Ovary (tissue), 9 donors: Measurements from ENCODE around the gene CDK19. TPM values are rescaled to one million over a fixed set of nuclear protein-coding genes. Genes with fewer than 3 reads are reported as not detected.

Experiments
- DNase-seq, 5 donors: peaks; one replicate each; pipeline ENCODE4 v3.0.0-alpha.2; 2019 to 2020
- H3K27ac ChIP-seq, 2 donors: fragments of 200-600 bp; one replicate each; pipeline versions ENCODE4 v1.5.1 to v1.8.0; 2019 to 2022
- H3K27me3 ChIP-seq: fragments of 200-600 bp; one replicate; pipeline ENCODE4 v1.8.0; 2022
- H3K36me3 ChIP-seq: fragments of 200-600 bp; sonication (generic); one replicate; pipeline ENCODE4 v1.5.1; 2019
- H3K4me1 ChIP-seq: one replicate; pipeline ENCODE4 v1.8.1; 2013; ENCODE audit warnings: mild to moderate bottlenecking, moderate library complexity; ENCODE audit not compliant: insufficient read depth
- H3K4me3 ChIP-seq: fragments of 200-600 bp; sonication (generic); one replicate; pipeline ENCODE4 v1.5.1; 2017
- H3K9me3 ChIP-seq, 2 donors: fragments of 200-600 bp in 1 of 2; sonication (generic) in 1 of 2; one replicate each; pipeline versions ENCODE4 v1.5.1 to v1.8.1; 2013 to 2019; ENCODE audit warnings: mild to moderate bottlenecking in 1 of 2, moderate library complexity in 1 of 2
- EP300 ChIP-seq: sonication (generic); formaldehyde crosslinking; IDR thresholded peaks from one replicate; pipeline ENCODE4 v1.6.1; 2017; ENCODE audit warnings: antibody characterized with exemption
- POLR2A ChIP-seq: fragments of 450-650 bp; IDR thresholded peaks from one replicate; pipeline ENCODE4 v1.6.1; 2017; ENCODE audit warnings: antibody characterized with exemption, mild to moderate bottlenecking, moderate library complexity
- WGBS, 3 donors: extraction: QIAGEN DNeasy Blood & Tissue Kit in 1 of 3; methylation state at CpG; one replicate each; pipeline versions ENCODE4 v1.1.5 to v1.1.7; 2013 to 2017; 5-methylcytosine and 5-hydroxymethylcytosine counted together
- intact Hi-C, 4 donors: fragments of 100-400 bp; cut with DNase I; formaldehyde crosslinking; loops; one replicate each; pipeline versions ENCODE4 v1.11.0 to v1.15.1; 2022 to 2023
- polyA plus RNA-seq, 2 donors: library from polyadenylated mRNA; stranded (reverse); fragments of 200-250 nt in 1 of 2; fragments of 350-450 nt in 1 of 2; fragmentation: Illumina TruSeq in 1 of 2; extraction: RNeasy Lipid Tissue Mini Kit (QIAGEN cat#74804) in 1 of 2; gene quantifications; one replicate each; pipeline ENCODE4 v1.2.3, GENCODE V29; 2013 to 2014
- total RNA-seq, 7 donors: library from RNA; depleted of rRNA in 2 of 7; stranded (reverse); fragments of >200 nt in 2 of 7; fragmentation: NEBNext Ultra II Directional in 3 of 7; extraction: Animal tissue kit (Norgen Biotek cat#: 25700) in 3 of 7; gene quantifications; one replicate each; pipeline versions ENCODE4 v1.1.0 to v1.2.4, GENCODE V29; 2016 to 2023
- TF ChIP-seq, protein P1 (sequence below), 3 donors: fragments of 450-650 bp in 2 of 3; fragments of 200-600 bp in 1 of 3; IDR thresholded peaks; one replicate each; pipeline versions ENCODE4 v1.5.1 to v1.8.0; 2016 to 2022; ENCODE audit warnings: antibody characterized with exemption in 3 of 3, mild to moderate bottlenecking in 1 of 3
- donor health status: DM: no; HTN: no; CAD: no; lungs with moderate emphysema.
- donor health status: DM: no; HTN: no; CAD: no.
- donor health status: Bipolar disorder and iron deficiency.
- donor health status: DM: yes; HTN: yes; CAD: no.
- donor health status: DM: no; HTN: no; CAD: no.
- donor health status: DM: yes; HTN: yes; CAD: no.

Gene CDK19
- total and polyA plus RNA-seq, 9 donors: 9.8 to 20.8 (median 16.7) TPM

DNA sequence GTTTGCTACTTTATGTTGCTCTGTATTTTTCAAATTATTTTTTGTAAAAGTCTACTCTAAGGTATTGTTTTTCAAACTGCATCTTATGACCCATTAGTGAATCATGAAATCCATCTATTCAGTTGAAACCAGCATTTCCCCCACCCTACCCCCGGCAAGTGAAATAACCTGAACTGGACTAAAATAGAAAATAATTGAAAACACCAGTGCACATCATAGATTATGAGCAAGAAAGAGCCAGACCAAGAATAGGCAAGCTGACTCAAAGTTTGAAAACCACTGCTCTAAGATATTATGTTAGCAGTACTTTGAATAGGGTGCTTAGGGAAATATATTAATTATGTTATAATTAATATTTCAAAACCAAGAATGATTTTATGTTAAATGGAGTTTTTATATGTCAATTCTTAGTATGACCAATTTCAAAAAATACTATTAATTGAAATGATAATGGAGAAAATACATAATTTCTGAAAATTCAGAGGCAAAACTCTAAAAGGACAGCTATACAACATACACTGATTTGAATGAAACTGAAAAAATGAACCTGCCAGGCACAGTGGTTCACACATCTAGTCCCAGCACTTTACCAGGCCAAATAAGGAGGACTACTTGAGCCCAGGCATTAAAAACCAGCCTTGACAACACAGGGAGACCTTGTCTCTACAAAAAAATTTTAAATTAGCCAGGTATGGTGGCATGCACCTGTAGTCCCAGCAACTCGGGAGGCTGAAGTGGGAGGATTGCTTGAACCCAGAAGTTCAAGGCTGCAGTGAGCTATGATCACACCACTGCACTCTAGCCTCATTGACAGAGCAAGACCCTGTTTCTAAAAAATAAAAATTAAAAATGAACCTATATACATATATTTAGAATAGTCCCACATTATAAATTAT, 112.0 kb downstream of the CDK19 start:
- no peaks in the 10 kb centered on the region for H3K36me3 ChIP-seq
- 30 to 50% (median 33%) methylated on average over 2 of the region's 2 CpGs for WGBS, 3 donors
- TF ChIP-seq EP300 (no peak), POLR2A (no peak)
- no peaks in the 10 kb centered on the region for H3K27me3 ChIP-seq
- DNase-seq: no peak
- H3K27ac ChIP-seq: no peak overlapping the region
- H3K9me3 ChIP-seq: no peaks in the 10 kb centered on the region
- H3K4me3 ChIP-seq: no peak overlapping the region
- H3K4me1 ChIP-seq: no peaks in the 10 kb centered on the region
- intact Hi-C loops: no loop called here

DNA sequence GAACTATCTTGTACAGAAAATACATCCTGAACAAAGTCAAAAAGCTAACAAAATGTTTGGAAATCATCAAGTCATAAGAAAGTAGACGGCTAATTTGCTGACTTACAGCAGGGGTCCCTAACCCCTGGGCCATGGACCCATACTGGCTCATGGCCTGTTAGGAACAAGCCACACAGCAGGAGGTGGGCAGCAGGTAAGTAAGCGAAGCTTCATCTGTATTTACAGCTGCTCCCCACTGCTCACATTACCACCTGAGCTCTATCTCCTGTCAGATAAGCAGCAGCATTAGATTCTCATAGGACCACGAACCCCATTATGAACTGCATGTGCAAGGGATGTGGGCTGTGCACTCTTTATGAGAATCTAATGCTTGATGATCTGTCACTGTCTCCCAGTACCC, 115.5 kb downstream of the CDK19 start:
- 86 to 88% (median 87%) methylated on average over 3 of the region's 3 CpGs for WGBS, 3 donors
- no peak overlapping the region for H3K4me3 ChIP-seq
- H3K4me1 ChIP-seq: no peaks in the 10 kb centered on the region
- no peak overlapping the region for H3K27ac ChIP-seq
- intact Hi-C loops: no loop called here
- H3K9me3 ChIP-seq: no peaks in the 10 kb centered on the region
- TF ChIP-seq, protein P1, sequence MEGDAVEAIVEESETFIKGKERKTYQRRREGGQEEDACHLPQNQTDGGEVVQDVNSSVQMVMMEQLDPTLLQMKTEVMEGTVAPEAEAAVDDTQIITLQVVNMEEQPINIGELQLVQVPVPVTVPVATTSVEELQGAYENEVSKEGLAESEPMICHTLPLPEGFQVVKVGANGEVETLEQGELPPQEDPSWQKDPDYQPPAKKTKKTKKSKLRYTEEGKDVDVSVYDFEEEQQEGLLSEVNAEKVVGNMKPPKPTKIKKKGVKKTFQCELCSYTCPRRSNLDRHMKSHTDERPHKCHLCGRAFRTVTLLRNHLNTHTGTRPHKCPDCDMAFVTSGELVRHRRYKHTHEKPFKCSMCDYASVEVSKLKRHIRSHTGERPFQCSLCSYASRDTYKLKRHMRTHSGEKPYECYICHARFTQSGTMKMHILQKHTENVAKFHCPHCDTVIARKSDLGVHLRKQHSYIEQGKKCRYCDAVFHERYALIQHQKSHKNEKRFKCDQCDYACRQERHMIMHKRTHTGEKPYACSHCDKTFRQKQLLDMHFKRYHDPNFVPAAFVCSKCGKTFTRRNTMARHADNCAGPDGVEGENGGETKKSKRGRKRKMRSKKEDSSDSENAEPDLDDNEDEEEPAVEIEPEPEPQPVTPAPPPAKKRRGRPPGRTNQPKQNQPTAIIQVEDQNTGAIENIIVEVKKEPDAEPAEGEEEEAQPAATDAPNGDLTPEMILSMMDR (IDR thresholded peaks at IDR 0.05): no peak
- TF ChIP-seq POLR2A (no peak), EP300 (no peak)
- DNase-seq: no peak
- H3K27me3 ChIP-seq: no peaks in the 10 kb centered on the region
- H3K36me3 ChIP-seq: no peaks in the 10 kb centered on the region

DNA sequence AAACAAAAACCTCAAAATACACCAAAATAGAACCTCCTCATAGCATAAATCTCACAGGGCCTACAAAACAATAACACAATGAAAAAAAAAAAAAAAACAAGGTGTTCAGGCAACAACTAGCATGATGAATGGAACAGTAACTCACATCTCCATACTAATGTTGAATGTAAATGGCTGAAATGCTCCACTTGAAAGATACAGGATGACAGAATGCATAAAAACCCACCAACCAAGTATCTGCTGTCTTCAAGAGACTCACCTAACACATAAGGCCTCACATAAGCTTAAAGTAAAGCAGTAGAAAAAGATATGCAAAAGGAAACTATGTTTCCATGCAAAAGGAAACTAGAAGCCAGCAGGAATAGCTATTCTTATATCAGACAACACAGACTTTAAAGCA, 121.3 kb downstream of the CDK19 start:
- Histone ChIP-seq H3K36me3 (no peaks in the 10 kb centered on the region), H3K27me3 (no peaks in the 10 kb centered on the region), H3K4me1 (no peaks in the 10 kb centered on the region), H3K9me3 (no peaks in the 10 kb centered on the region), H3K4me3 (no peak overlapping the region), H3K27ac (no peak overlapping the region)
- no peak for DNase-seq
- TF ChIP-seq EP300: no peak
- TF ChIP-seq POLR2A: no peak
- TF ChIP-seq, protein P1 (IDR thresholded peaks at IDR 0.05): no peak
- intact Hi-C loops: no loop called here

DNA sequence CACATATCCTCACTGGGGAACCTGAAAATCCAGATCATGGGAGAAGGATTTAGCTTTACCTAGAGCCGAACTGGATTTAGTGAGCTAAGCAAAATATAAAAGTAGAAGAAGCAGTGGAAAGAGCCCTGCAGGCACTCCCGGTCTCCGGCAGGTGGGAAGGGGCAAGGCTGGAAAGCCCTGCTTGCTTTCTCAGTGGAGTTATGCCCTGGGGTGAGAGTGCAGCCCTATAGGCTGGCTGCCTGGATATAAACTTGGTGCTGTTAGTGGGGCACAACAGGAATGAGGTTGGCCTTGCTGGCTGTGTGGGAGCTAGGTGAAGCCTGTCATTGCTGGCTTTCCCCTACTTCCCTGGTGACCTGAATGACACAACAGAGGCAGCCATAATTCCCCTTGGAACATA, 122.0 kb downstream of the CDK19 start:
- Histone ChIP-seq H3K27me3 (no peaks in the 10 kb centered on the region), H3K4me3 (no peak overlapping the region), H3K36me3 (no peaks in the 10 kb centered on the region), H3K9me3 (no peaks in the 10 kb centered on the region), H3K4me1 (no peaks in the 10 kb centered on the region), H3K27ac (no peak overlapping the region)
- 93 to 98% (median 95%) methylated on average over 3 of the region's 3 CpGs for WGBS, 3 donors
- DNase-seq: no peak
- intact Hi-C loops: no loop called here
- no peak for TF ChIP-seq EP300
- TF ChIP-seq, protein P1 (IDR thresholded peaks at IDR 0.05): no peak
- TF ChIP-seq POLR2A: no peak

DNA sequence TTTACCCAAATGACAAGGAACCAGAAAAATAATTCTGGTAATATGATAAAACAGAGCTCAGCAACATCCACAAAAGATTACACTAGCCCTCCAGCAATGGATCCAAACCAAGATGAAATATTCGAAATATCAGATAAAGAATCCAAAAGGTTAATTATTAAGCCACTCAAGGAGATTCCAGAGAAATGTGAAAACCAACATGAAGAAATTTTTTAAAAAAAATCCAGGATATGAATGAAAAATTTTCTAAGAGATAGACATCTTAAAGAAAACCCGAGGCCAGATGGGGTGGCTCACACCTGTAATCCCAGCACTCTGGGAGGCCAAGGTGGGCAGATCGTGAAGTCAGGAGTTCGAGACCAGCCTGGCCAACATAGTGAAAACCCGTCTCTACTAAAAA, 124.4 kb downstream of the CDK19 start:
- Histone ChIP-seq H3K4me3 (no peak overlapping the region), H3K36me3 (no peaks in the 10 kb centered on the region), H3K27me3 (no peaks in the 10 kb centered on the region), H3K9me3 (no peaks in the 10 kb centered on the region), H3K27ac (no peak overlapping the region), H3K4me1 (no peaks in the 10 kb centered on the region)
- intact Hi-C loops: no loop called here
- WGBS, 3 donors: 95 to 97% (median 95%) methylated on average over 5 of the region's 5 CpGs
- DNase-seq: no peak
- no peak for TF ChIP-seq POLR2A
- no peak for TF ChIP-seq EP300
- TF ChIP-seq, protein P1 (IDR thresholded peaks at IDR 0.05): no peak
